H1 (cell line): ENCODE measurements around the gene RAPGEF5.

Source experiments
- ATF3 ChIP-seq: IDR thresholded peaks from 2 replicates; pipeline ENCODE4 v1.6.1; 2011; ENCODE audit warnings: low read depth, mild to moderate bottlenecking, low read length; ENCODE audit not compliant: insufficient read depth
- BRCA1 ChIP-seq: IDR thresholded peaks from 2 replicates; pipeline ENCODE4 v1.6.1; 2012; ENCODE audit warnings: low read depth, low read length, improper control_type of control experiment
- CBX8 ChIP-seq: fragments of 300-800, 300-1000 bp; sonication (generic); IDR thresholded peaks from 2 replicates; pipeline ENCODE4 v1.7.1; 2016; ENCODE audit warnings: low read depth, low read length, borderline replicate concordance
- CHD2 ChIP-seq: IDR thresholded peaks from 2 replicates; pipeline ENCODE4 v1.6.1; 2012; ENCODE audit warnings: low read length, improper control_type of control experiment
- CTCF ChIP-seq, 3 experiments: IDR thresholded peaks; 1 replicate in 2 of 3; 2 replicates in 1 of 3; pipeline versions ENCODE4 v1.5.1 to v1.6.1; 2011; ENCODE audit warnings: low read length in 3 of 3, mild to moderate bottlenecking in 3 of 3, inconsistent platforms in 2 of 3, low read depth in 1 of 3, moderate library complexity in 1 of 3; ENCODE audit not compliant: insufficient read depth in 1 of 3; ENCODE audit errors: control extremely low read depth in 1 of 3
- POLR2A ChIP-seq, 2 experiments: IDR thresholded peaks; 1 replicate in 1 of 2; 2 replicates in 1 of 2; pipeline ENCODE4 v1.6.1; 2011; ENCODE audit warnings: low read depth in 2 of 2, low read length in 2 of 2, mild to moderate bottlenecking in 2 of 2; ENCODE audit errors: control extremely low read depth in 1 of 2
- POLR2AphosphoS5 ChIP-seq: IDR thresholded peaks from 2 replicates; pipeline ENCODE4 v1.6.1; 2011; ENCODE audit warnings: low read depth, low read length
- SUZ12 ChIP-seq: fragments of 200-600 bp; sonication (generic); IDR thresholded peaks from 2 replicates; pipeline ENCODE4 v1.6.1; 2012; ENCODE audit warnings: mild to moderate bottlenecking, inconsistent platforms, low read length, moderate library complexity, mixed read lengths
- USF2 ChIP-seq: IDR thresholded peaks from 2 replicates; pipeline ENCODE4 v1.6.1; 2011; ENCODE audit warnings: low read length, improper control_type of control experiment

GRCh38 chr7:22329816-22330524 is 27.0 kb downstream of the RAPGEF5 start:
- TF ChIP-seq ATF3 (no peak), CTCF (IDR thresholded peaks at IDR 0.05; ENCODE audit: control extremely low read depth in 1 of 3, insufficient read depth in 1 of 3, low read depth in 1 of 3, low read length in 3 of 3) (no peak), USF2 (no peak), CHD2 (no peak), CBX8 (no peak), SUZ12 (no peak), BRCA1 (no peak), POLR2A (IDR thresholded peaks at IDR 0.05; ENCODE audit: control extremely low read depth in 1 of 2, low read depth in 2 of 2, low read length in 2 of 2) (no peak), POLR2AphosphoS5 (no peak)
